Glutamatergic neuron (in vitro differentiated cells): ENCODE results near the gene IFI27L2. TPM values are rescaled to one million over a fixed set of nuclear protein-coding genes. Genes with fewer than 3 reads are reported as not detected.

Experiments used
- DNase-seq: peaks from one replicate; pipeline ENCODE4 v3.0.0; 2022
- H3K27ac Mint-ChIP-seq: one replicate; pipeline ENCODE4 v1.8.0; 2020; ENCODE audit warnings: mild to moderate bottlenecking, mixed read lengths, inconsistent platforms; ENCODE audit not compliant: unreplicated experiment
- H3K27me3 Mint-ChIP-seq: one replicate; pipeline ENCODE4 v1.8.0; 2020; ENCODE audit warnings: mild to moderate bottlenecking, moderate library complexity, mixed read lengths, inconsistent platforms; ENCODE audit not compliant: unreplicated experiment
- H3K36me3 Mint-ChIP-seq: one replicate; pipeline ENCODE4 v1.8.0; 2020; ENCODE audit warnings: mild to moderate bottlenecking, mixed read lengths, inconsistent platforms; ENCODE audit not compliant: unreplicated experiment
- H3K4me1 Mint-ChIP-seq: one replicate; pipeline ENCODE4 v1.8.0; 2020; ENCODE audit warnings: mild to moderate bottlenecking, low read depth, mixed read lengths, inconsistent platforms; ENCODE audit not compliant: unreplicated experiment
- H3K4me3 Mint-ChIP-seq: one replicate; pipeline ENCODE4 v1.8.0; 2020; ENCODE audit warnings: mild to moderate bottlenecking, mixed read lengths, inconsistent platforms; ENCODE audit not compliant: unreplicated experiment
- H3K9me3 Mint-ChIP-seq: one replicate; pipeline ENCODE4 v1.8.0; 2020; ENCODE audit warnings: mild to moderate bottlenecking, moderate library complexity, mixed read lengths, inconsistent platforms; ENCODE audit not compliant: unreplicated experiment
- CTCF ChIP-seq: fragments of 200-600 bp; sonication (generic); IDR thresholded peaks from one replicate; pipeline ENCODE4 v1.5.0; 2021; ENCODE audit not compliant: partially characterized antibody, unreplicated experiment
- total RNA-seq: library from RNA; stranded (reverse); fragmentation: NEBNext Ultra II Directional; extraction: Animal tissue kit (Norgen Biotek cat#: 25700); gene quantifications from one replicate; pipeline ENCODE4 v1.2.1, GENCODE V29; 2021; ENCODE audit not compliant: unreplicated experiment

IFI27L2 gene
- total RNA-seq, 1 donor from 2014 or later: 52.7 TPM

GRCh38 chr14:94089479-94089878, 39.9 kb downstream of the IFI27L2 start:
- TF ChIP-seq CTCF: no peak
- no peak for DNase-seq
- H3K27me3 Mint-ChIP-seq: no peaks in the 10 kb centered on the region
- no peak overlapping the region for H3K4me3 Mint-ChIP-seq
- peaks cover 2% of the 10 kb centered on the region for H3K9me3 Mint-ChIP-seq
- no peaks in the 10 kb centered on the region for H3K4me1 Mint-ChIP-seq
- peaks cover 5% of the 10 kb centered on the region for H3K36me3 Mint-ChIP-seq
- no peak overlapping the region for H3K27ac Mint-ChIP-seq

GRCh38 chr14:94088516-94088915, 40.9 kb downstream of the IFI27L2 start:
- DNase-seq: no peak
- Mint-ChIP-seq H3K36me3 (peaks cover 5% of the 10 kb centered on the region), H3K27me3 (no peaks in the 10 kb centered on the region), H3K4me1 (no peaks in the 10 kb centered on the region), H3K9me3 (no peaks in the 10 kb centered on the region), H3K27ac (no peak overlapping the region), H3K4me3 (no peak overlapping the region)
- TF ChIP-seq CTCF: no peak

GRCh38 chr14:94087891-94088290, 41.5 kb downstream of the IFI27L2 start:
- Mint-ChIP-seq H3K27ac (no peak overlapping the region), H3K4me3 (no peak overlapping the region), H3K9me3 (no peaks in the 10 kb centered on the region), H3K27me3 (no peaks in the 10 kb centered on the region), H3K4me1 (no peaks in the 10 kb centered on the region), H3K36me3 (peaks cover 5% of the 10 kb centered on the region)
- no peak for TF ChIP-seq CTCF
- DNase-seq: no peak

GRCh38 chr14:94081386-94081820, 48.0 kb downstream of the IFI27L2 start:
- DNase-seq: no peak
- Mint-ChIP-seq H3K4me3 (peak overlapping the region; percentile 100), H3K27me3 (peaks cover 7% of the 10 kb centered on the region), H3K36me3 (peaks cover 21% of the 10 kb centered on the region), H3K9me3 (peaks cover 9% of the 10 kb centered on the region), H3K4me1 (peaks cover 24% of the 10 kb centered on the region), H3K27ac (peak overlapping the region; percentile 98)
- no peak for TF ChIP-seq CTCF

DNA sequence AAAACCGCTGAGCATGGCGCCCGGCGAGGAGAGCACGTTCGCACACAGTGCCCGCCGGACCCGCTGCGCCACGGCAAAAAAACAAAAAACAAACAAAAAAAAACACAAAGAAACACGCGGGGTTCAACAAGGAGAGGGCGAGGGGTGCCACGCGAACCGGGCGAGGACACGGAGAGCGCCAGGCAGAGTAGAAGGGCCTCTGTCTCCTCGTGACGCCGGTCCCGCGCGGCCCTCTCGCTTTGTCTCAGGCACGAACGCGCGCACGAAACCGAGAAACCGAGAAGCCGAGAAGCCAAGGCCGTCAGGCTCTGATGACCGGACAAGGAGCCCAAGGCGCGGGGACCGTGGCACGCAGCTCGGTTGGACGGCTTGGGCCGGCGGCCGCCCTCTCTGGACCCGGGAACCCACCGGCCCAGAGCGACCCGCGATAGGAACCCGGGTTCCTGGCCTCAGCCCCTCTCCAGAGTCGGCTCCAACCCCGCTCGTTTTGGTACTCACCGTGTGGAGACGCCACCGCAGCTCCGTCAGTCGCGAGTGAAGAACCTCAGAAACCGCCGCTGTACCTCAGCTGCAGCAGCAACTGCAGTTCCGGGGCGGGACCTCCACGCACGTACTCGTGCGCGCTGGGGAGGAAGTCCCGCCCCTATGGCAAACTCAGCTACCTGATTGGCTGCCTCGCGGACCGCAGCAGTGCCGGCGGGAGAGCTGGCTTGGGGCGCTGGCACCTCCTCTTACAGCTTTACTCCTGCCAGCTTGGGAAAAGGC, 48.6 kb downstream of the IFI27L2 start, which contains the start of the genes DDX24 and IFI27L1:
TSS of gene DDX24 (minus strand) at position 582 of the 765 bp plus-strand sequence. CDS start 1,460 bp downstream, outside the sequence.
TSS of gene IFI27L1 (plus strand) at position 690 of the 765 bp plus-strand sequence. CDS start 15,628 bp downstream, outside the sequence.
- Mint-ChIP-seq H3K27me3 (peaks cover 7% of the 10 kb centered on the region), H3K27ac (peak within 1 kb of the TSS; percentile 98), H3K4me1 (peaks cover 24% of the 10 kb centered on the region), H3K4me3 (peak within 1 kb of the TSS; percentile 100), H3K36me3 (peaks cover 16% of the 10 kb centered on the region), H3K9me3 (peaks cover 9% of the 10 kb centered on the region)
- peak; percentile 97 for DNase-seq
- no peak for TF ChIP-seq CTCF
